PC-3 (cell line): ENCODE results near the gene TEX29. TPM values are rescaled to one million over a fixed set of nuclear protein-coding genes. Genes with fewer than 3 reads are reported as not detected.

Experiments
- ATAC-seq: fragments of 200-7000 bp; cut with Tn5 transposase; 2 replicates; pipeline ENCODE4 v1.9.1; 2020; ENCODE audit warnings: mild to moderate bottlenecking, moderate library complexity
- BruUV-seq: library from RNA; stranded (reverse); fragments of 400-500 nt; replicated peaks from 2 replicates; lab custom pipeline; 2021; lab: Mats Ljungman, UMichigan
- CTCF ChIA-PET: fragments of 300-600 bp; sonication (Branson Sonifier 250); formaldehyde crosslinking; loops from one replicate; lab custom pipeline; 2022; ENCODE audit warnings: antibody characterized with exemption; lab: Charles Lee
- POLR2A ChIA-PET: fragments of 300-600 bp; sonication (Branson Sonifier 250); formaldehyde crosslinking; loops from one replicate; lab custom pipeline; 2022; ENCODE audit warnings: antibody characterized with exemption; ENCODE audit not compliant: unreplicated experiment; lab: Charles Lee
- DNase-seq: peaks from one replicate; pipeline ENCODE4 v3.0.0-alpha.2; 2015
- H2AFZ ChIP-seq: fragments of 300-600 bp; sonication (generic); 2 replicates; pipeline ENCODE4 v1.6.0; 2016; ENCODE audit warnings: antibody characterized with exemption, low read length
- H3F3A ChIP-seq: fragments of 300-600 bp; sonication (generic); one replicate; pipeline ENCODE4 v1.6.0; 2017; ENCODE audit warnings: antibody characterized with exemption, low read length, control low read depth, mild to moderate bottlenecking; ENCODE audit not compliant: unreplicated experiment
- H3K27ac ChIP-seq: fragments of 300-600 bp; sonication (generic); 2 replicates; pipeline ENCODE4 v1.5.1; 2016; ENCODE audit warnings: mild to moderate bottlenecking, low read length
- H3K27me3 ChIP-seq: fragments of 300-600 bp; sonication (generic); 2 replicates; pipeline ENCODE4 v1.6.1; 2016; ENCODE audit warnings: low read length, mixed read lengths
- H3K36me3 ChIP-seq: fragments of 300-600 bp; sonication (generic); 2 replicates; pipeline ENCODE4 v1.6.1; 2016; ENCODE audit warnings: low read depth, mixed run types, low read length, mixed read lengths
- H3K4me1 ChIP-seq: fragments of 300-600 bp; sonication (generic); 2 replicates; pipeline ENCODE4 v1.5.1; 2016; ENCODE audit warnings: low read length; ENCODE audit not compliant: insufficient read depth
- H3K4me2 ChIP-seq: fragments of 300-600 bp; sonication (generic); 2 replicates; pipeline ENCODE4 v1.6.0; 2016; ENCODE audit warnings: low read length
- H3K4me3 ChIP-seq: fragments of 300-600 bp; sonication (generic); 2 replicates; pipeline ENCODE4 v1.5.1; 2016; ENCODE audit warnings: mild to moderate bottlenecking, low read length, mixed read lengths
- H3K79me2 ChIP-seq: fragments of 300-600 bp; sonication (generic); 2 replicates; pipeline ENCODE4 v1.6.1; 2017; ENCODE audit warnings: low read length, mixed read lengths
- H3K9ac ChIP-seq: fragments of 300-600 bp; sonication (generic); 2 replicates; pipeline ENCODE4 v1.6.0; 2016; ENCODE audit warnings: mild to moderate bottlenecking, low read length
- H3K9me2 ChIP-seq: fragments of 300-600 bp; sonication (generic); replicated peaks from 2 replicates; pipeline ENCODE4 v1.6.1; 2016; ENCODE audit warnings: mixed run types, low read length, mixed read lengths
- H3K9me3 ChIP-seq: fragments of 300-600 bp; sonication (generic); 2 replicates; pipeline ENCODE4 v1.6.1; 2016; ENCODE audit warnings: low read length, mixed read lengths
- H4K20me1 ChIP-seq: fragments of 300-600 bp; sonication (generic); 2 replicates; pipeline ENCODE4 v1.6.1; 2016; ENCODE audit warnings: low read length, mixed read lengths
- CTCF ChIP-seq: fragments of 300-600 bp; sonication (generic); conservative IDR thresholded peaks from 2 replicates; pipeline ENCODE4 v1.5.1; 2017; ENCODE audit warnings: antibody characterized with exemption, low read depth, mild to moderate bottlenecking, low read length
- EZH2 ChIP-seq: fragments of 300-600 bp; sonication (generic); IDR thresholded peaks from one replicate; pipeline ENCODE4 v1.6.1; 2017; ENCODE audit warnings: antibody characterized with exemption, mild to moderate bottlenecking, low read length; ENCODE audit not compliant: unreplicated experiment
- EZH2phosphoT487 ChIP-seq: fragments of 300-600 bp; sonication (generic); IDR thresholded peaks from 2 replicates; pipeline ENCODE4 v1.6.1; 2018; ENCODE audit warnings: mild to moderate bottlenecking, antibody characterized with exemption, low read length, borderline replicate concordance
- intact Hi-C: fragments of 100-400 bp; cut with micrococcal nuclease; formaldehyde crosslinking; loops from 2 replicates; pipeline ENCODE4 v1.9.0; 2023
- total RNA-seq: library from RNA; depleted of rRNA; stranded (reverse); fragments of >200 nt; gene quantifications from 2 replicates; pipeline ENCODE4 v1.2.3, GENCODE V29; 2014

TEX29 gene
- total RNA-seq, 1 experiment from 2014 or later = not detected

- ATAC-seq = no peak
- H3K79me2 ChIP-seq = no peaks in the 10 kb centered on the region
These were observed 3.1 kb downstream of the TEX29 start for GRCh38 chr13:111323549-111323948.

GRCh38 chr13:111323950-111324651 is 3.7 kb downstream of the TEX29 start:
- TF ChIP-seq CTCF (no peak), EZH2phosphoT487 (no peak), EZH2 (no peak)
- no peak overlapping the region for H2AFZ ChIP-seq
- no peak overlapping the region for H3K4me3 ChIP-seq
- intact Hi-C loops = no loop called here
- no peak overlapping the region for H3K27ac ChIP-seq
- H3K27me3 ChIP-seq = no peaks in the 10 kb centered on the region
- ATAC-seq = no peak
- no peak overlapping the region for H3K9ac ChIP-seq
- no peaks in the 10 kb centered on the region for H3F3A ChIP-seq
- ChIA-PET POLR2A (no interaction called here), CTCF (no interaction called here)
- H3K9me3 ChIP-seq = no peaks in the 10 kb centered on the region
- DNase-seq = no peak
- H3K79me2 ChIP-seq = no peaks in the 10 kb centered on the region
- no TSS peak for BruUV-seq
- H3K4me1 ChIP-seq = no peaks in the 10 kb centered on the region
- no peak overlapping the region for H3K4me2 ChIP-seq
- H3K36me3 ChIP-seq = no peaks in the 10 kb centered on the region
- no peaks in the 10 kb centered on the region for H3K9me2 ChIP-seq
- no peaks in the 10 kb centered on the region for H4K20me1 ChIP-seq

More at GRCh38 chr13:111323549-111323948, 3.1 kb downstream of the TEX29 start:
- POLR2A ChIA-PET = no interaction called here
- Histone ChIP-seq H3K4me3 (no peak overlapping the region), H3K36me3 (no peaks in the 10 kb centered on the region), H2AFZ (no peak overlapping the region), H3K27me3 (no peaks in the 10 kb centered on the region), H4K20me1 (no peaks in the 10 kb centered on the region), H3F3A (no peaks in the 10 kb centered on the region), H3K27ac (no peak overlapping the region), H3K4me1 (no peaks in the 10 kb centered on the region), H3K9ac (no peak overlapping the region), H3K4me2 (no peak overlapping the region), H3K9me2 (no peaks in the 10 kb centered on the region), H3K9me3 (no peaks in the 10 kb centered on the region)
- TF ChIP-seq EZH2 (no peak), EZH2phosphoT487 (no peak), CTCF (no peak)
- intact Hi-C loops = no loop called here
- CTCF ChIA-PET = no interaction called here
- BruUV-seq = no TSS peak
- DNase-seq = no peak

GRCh38 chr13:111324736-111325135 is 4.3 kb downstream of the TEX29 start:
- BruUV-seq = no TSS peak
- no peaks in the 10 kb centered on the region for H3K9me3 ChIP-seq
- H3F3A ChIP-seq = no peaks in the 10 kb centered on the region
- H3K9me2 ChIP-seq = no peaks in the 10 kb centered on the region
- H3K79me2 ChIP-seq = no peaks in the 10 kb centered on the region
- H3K4me1 ChIP-seq = no peaks in the 10 kb centered on the region
- ATAC-seq = no peak
- H3K4me2 ChIP-seq = no peak overlapping the region
- intact Hi-C loops = no loop called here
- TF ChIP-seq EZH2phosphoT487 (no peak), EZH2 (no peak), CTCF (no peak)
- no peak overlapping the region for H3K27ac ChIP-seq
- H3K4me3 ChIP-seq = no peak overlapping the region
- no peaks in the 10 kb centered on the region; the same call in 1 of the 2 replicates for H3K27me3 ChIP-seq
- DNase-seq = no peak
- no peak overlapping the region for H3K9ac ChIP-seq
- ChIA-PET CTCF (no interaction called here), POLR2A (no interaction called here)
- H3K36me3 ChIP-seq = no peaks in the 10 kb centered on the region
- no peaks in the 10 kb centered on the region for H4K20me1 ChIP-seq
- no peak overlapping the region for H2AFZ ChIP-seq
